ACC112 (cell line): Measurements from ENCODE around the gene CD38.
"Not testable (repeated sequence)": the region's sequence is repeated elsewhere in the genome, so short reads cannot be mapped to it uniquely, and the experiment has no call there.

Source experiments
- H2AFZ ChIP-seq: fragments of 200-600 bp; sonication (generic); one replicate; pipeline ENCODE4 v1.6.0; 2017; ENCODE audit warnings: antibody characterized with exemption, low read length; ENCODE audit not compliant: unreplicated experiment
- H3K27ac ChIP-seq: fragments of 200-600 bp; sonication (generic); 2 replicates; pipeline ENCODE4 v1.5.1; 2014; ENCODE audit warnings: low read depth, mild to moderate bottlenecking, antibody characterized with exemption, low read length, moderate library complexity
- H3K27me3 ChIP-seq: fragments of 200-600 bp; sonication (generic); 2 replicates; pipeline ENCODE4 v1.6.1; 2014; ENCODE audit warnings: mild to moderate bottlenecking, antibody characterized with exemption, low read length, moderate library complexity, mixed read lengths; ENCODE audit not compliant: insufficient read depth
- H3K36me3 ChIP-seq: fragments of 200-600 bp; sonication (generic); 2 replicates; pipeline ENCODE4 v1.6.1; 2016; ENCODE audit warnings: mild to moderate bottlenecking, antibody characterized with exemption, low read length, moderate library complexity, mixed read lengths; ENCODE audit not compliant: insufficient read depth
- H3K4me1 ChIP-seq: fragments of 200-600 bp; sonication (generic); one replicate; pipeline ENCODE4 v1.6.1; 2016; ENCODE audit warnings: low read length, mixed read lengths; ENCODE audit not compliant: insufficient read depth, unreplicated experiment, control insufficient read depth
- H3K4me3 ChIP-seq: fragments of 200-600 bp; sonication (generic); 2 replicates; pipeline ENCODE4 v1.5.1; 2014; ENCODE audit warnings: mild to moderate bottlenecking, low read depth, low read length
- H3K79me2 ChIP-seq: fragments of 200-600 bp; sonication (generic); one replicate; pipeline ENCODE4 v1.6.0; 2016; ENCODE audit warnings: low read length; ENCODE audit not compliant: control insufficient read depth, unreplicated experiment, insufficient read depth

The CD38 gene

DNA sequence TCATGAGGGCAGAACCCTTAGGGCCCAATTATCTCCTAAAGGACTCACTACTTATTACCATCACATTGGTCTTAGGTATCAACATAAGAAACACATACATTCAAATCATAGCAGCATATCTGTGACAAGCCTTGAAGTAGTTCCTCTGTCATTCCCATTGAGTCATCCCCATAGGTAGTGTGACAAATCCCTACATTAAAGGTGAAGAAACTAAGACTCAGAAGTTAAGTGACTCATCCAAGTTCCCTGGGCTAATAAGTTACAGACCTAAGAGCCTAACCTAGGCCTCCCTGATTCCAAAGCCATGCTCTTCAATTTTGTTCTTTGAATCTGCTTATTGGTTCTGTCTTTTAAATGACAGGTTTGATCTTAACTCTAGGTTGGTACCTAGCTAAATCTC lies 58.2 kb downstream of the CD38 start:
- H3K4me1 ChIP-seq: no peaks in the 10 kb centered on the region
- H3K4me3 ChIP-seq: no peak overlapping the region
- peaks cover 33% of the 10 kb centered on the region for H3K27me3 ChIP-seq
- no peaks in the 10 kb centered on the region for H3K36me3 ChIP-seq
- no peak overlapping the region for H2AFZ ChIP-seq
- no peak overlapping the region for H3K27ac ChIP-seq
- no peaks in the 10 kb centered on the region for H3K79me2 ChIP-seq

DNA sequence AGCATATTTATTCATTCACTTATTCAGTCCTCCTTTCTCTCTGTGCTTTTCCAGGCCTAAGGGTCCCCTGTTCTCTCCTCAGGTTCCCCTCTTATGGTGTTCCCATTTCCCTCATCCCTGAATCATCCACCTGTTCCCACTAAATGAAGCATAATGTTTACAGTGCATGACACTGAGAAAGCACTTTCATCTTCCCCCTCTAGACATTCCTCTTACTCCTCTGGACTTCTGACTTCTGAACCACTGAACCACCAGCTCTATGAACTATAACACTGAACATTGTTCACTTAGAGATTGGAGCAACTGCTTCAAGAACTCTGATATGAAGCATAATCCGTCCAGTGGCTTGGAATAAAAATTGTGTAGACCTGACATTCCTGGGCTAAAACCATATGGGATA lies 59.5 kb downstream of the CD38 start:
- Histone ChIP-seq H3K4me3 (no peak overlapping the region), H3K4me1 (no peaks in the 10 kb centered on the region), H3K36me3 (no peaks in the 10 kb centered on the region), H3K27me3 (peaks cover 23% of the 10 kb centered on the region), H3K79me2 (no peaks in the 10 kb centered on the region), H3K27ac (no peak overlapping the region), H2AFZ (no peak overlapping the region)

GRCh38 chr4:15841194-15841730 lies 63.1 kb downstream of the CD38 start:
- not testable (repeated sequence) for H3K27me3 ChIP-seq, H3K4me1 ChIP-seq, H3K27ac ChIP-seq, H3K36me3 ChIP-seq, H2AFZ ChIP-seq, H3K79me2 ChIP-seq, H3K4me3 ChIP-seq

GRCh38 chr4:15847746-15848145 lies 69.6 kb downstream of the CD38 start:
- no peak overlapping the region for H2AFZ ChIP-seq

DNA sequence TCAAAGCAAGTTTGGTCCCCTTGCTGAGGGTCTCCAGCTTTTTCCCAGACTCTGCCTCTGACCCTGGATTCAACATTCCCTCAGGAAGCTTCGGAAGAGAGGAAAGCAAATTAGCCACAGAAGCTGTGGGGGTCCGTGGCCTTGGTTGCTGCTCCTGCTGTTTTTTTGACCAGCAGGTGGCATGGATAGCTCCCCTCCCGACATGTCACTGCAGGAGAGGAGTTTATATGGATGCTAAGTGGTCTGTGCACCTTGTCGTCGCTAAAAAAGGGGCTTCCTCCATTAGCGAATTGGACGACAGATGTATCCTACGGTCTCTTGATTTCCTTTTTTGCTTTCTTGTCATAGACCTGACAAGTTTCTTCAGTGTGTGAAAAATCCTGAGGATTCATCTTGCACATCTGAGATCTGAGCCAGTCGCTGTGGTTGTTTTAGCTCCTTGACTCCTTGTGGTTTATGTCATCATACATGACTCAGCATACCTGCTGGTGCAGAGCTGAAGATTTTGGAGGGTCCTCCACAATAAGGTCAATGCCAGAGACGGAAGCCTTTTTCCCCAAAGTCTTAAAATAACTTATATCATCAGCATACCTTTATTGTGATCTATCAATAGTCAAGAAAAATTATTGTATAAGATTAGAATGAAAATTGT lies 70.2 kb downstream of the CD38 start:
- no peaks in the 10 kb centered on the region for H3K79me2 ChIP-seq
- no peak overlapping the region for H3K27ac ChIP-seq
- peaks cover 37% of the 10 kb centered on the region for H3K27me3 ChIP-seq
- H3K4me1 ChIP-seq: no peaks in the 10 kb centered on the region
- no peak overlapping the region for H2AFZ ChIP-seq
- no peak overlapping the region for H3K4me3 ChIP-seq
- H3K36me3 ChIP-seq: no peaks in the 10 kb centered on the region

More at GRCh38 chr4:15847746-15848145, 69.6 kb downstream of the CD38 start:
- peaks cover 32% of the 10 kb centered on the region for H3K27me3 ChIP-seq
- H3K27ac ChIP-seq: no peak overlapping the region
- no peak overlapping the region for H3K4me3 ChIP-seq
- H3K36me3 ChIP-seq: no peaks in the 10 kb centered on the region
- H3K79me2 ChIP-seq: no peaks in the 10 kb centered on the region
- H3K4me1 ChIP-seq: no peaks in the 10 kb centered on the region

DNA sequence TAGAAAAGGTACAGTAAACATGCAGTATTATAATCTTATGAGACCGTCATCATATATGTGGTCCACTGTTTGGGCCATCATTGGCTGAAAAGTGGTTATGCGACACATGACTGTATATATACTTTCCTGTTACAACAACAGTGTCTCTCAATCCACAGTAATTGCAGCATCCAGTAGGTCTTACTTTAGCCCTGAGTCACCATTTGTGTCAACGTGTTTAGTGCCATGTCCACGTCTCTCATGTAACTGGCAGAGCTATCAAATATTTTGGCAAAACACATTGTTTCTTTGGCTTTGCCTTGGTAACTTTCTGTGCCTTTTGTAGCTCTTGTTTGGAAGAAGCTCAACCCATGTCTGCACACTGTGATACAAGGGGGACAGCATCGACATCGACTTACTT lies 73.8 kb downstream of the CD38 start:
- Histone ChIP-seq H3K79me2 (no peaks in the 10 kb centered on the region), H3K36me3 (no peaks in the 10 kb centered on the region), H3K4me3 (no peak overlapping the region), H3K27ac (no peak overlapping the region), H3K4me1 (no peaks in the 10 kb centered on the region), H2AFZ (no peak overlapping the region), H3K27me3 (peaks cover 69% of the 10 kb centered on the region)

- H3K27me3 ChIP-seq: peaks cover 70% of the 10 kb centered on the region
- H3K4me3 ChIP-seq: no peak overlapping the region
- no peaks in the 10 kb centered on the region for H3K36me3 ChIP-seq
- H3K27ac ChIP-seq: no peak overlapping the region
- H3K4me1 ChIP-seq: no peaks in the 10 kb centered on the region
- H2AFZ ChIP-seq: no peak overlapping the region
- H3K79me2 ChIP-seq: no peaks in the 10 kb centered on the region
Observed at GRCh38 chr4:15852524-15852923, 74.4 kb downstream of the CD38 start.

DNA sequence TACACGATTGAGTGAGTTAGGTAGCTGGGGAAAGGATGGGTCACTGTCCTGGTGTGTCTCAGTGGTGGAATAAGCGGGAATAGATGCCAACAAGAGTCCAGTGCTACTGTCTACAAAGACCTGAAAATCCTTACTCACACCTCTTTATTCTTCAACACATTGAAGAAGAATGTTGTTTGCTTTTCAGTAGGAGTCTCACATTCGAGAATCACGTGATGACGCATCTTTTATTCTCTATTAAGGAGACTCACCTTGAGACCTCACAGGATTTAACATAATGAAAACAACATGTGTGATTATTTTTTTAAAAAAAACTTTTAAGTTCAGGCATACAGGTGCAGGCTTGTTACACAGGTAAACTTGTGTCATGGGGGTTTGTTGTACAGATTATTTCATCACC lies 75.2 kb downstream of the CD38 start:
- H3K27ac ChIP-seq: no peak overlapping the region

GRCh38 chr4:15855804-15856475 lies 77.8 kb downstream of the CD38 start:
- peaks cover 83% of the 10 kb centered on the region for H3K27me3 ChIP-seq
- no peaks in the 10 kb centered on the region for H3K36me3 ChIP-seq
- H3K27ac ChIP-seq: no peak overlapping the region
- H2AFZ ChIP-seq: no peak overlapping the region
- H3K4me3 ChIP-seq: no peak overlapping the region
- no peaks in the 10 kb centered on the region for H3K4me1 ChIP-seq
- no peaks in the 10 kb centered on the region for H3K79me2 ChIP-seq

More for the DNA sequence above, 75.2 kb downstream of the CD38 start:
- H2AFZ ChIP-seq: no peak overlapping the region
- no peaks in the 10 kb centered on the region for H3K36me3 ChIP-seq
- H3K4me3 ChIP-seq: no peak overlapping the region
- no peaks in the 10 kb centered on the region for H3K4me1 ChIP-seq
- peaks cover 71% of the 10 kb centered on the region for H3K27me3 ChIP-seq
- H3K79me2 ChIP-seq: no peaks in the 10 kb centered on the region

DNA sequence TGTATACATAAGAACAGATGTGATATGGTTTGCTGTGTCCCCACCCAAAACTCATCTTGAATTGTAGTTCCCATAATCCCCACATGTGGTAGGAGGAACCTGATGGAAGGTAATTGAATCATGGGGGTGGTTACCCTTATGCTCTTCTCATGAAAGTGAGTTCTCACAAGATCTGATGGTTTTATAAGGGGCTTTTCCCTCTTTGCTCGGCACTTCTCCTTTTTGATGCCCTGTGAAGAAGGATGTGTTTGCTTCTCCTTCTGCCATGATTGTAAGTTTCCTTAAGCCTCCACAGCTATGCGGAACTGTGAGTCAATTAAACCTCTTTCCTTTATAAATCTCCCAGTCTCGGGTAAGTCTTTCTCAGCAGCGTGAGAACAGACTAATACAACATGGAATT lies 83.1 kb downstream of the CD38 start:
- H3K27ac ChIP-seq, H3K36me3 ChIP-seq, H2AFZ ChIP-seq, H3K79me2 ChIP-seq, H3K4me1 ChIP-seq, H3K4me3 ChIP-seq: not testable (repeated sequence)
- H3K27me3 ChIP-seq: peaks cover 64% of the 10 kb centered on the region
